HepG2 (cell line): Measurements from ENCODE around the gene ST6GALNAC6.

Experiments used
- ATF1 ChIP-seq: IDR thresholded peaks from 2 replicates; pipeline ENCODE4 v1.6.1; 2016; ENCODE audit warnings: mild to moderate bottlenecking, control low read depth
- CTCF ChIP-seq: sonication (generic); formaldehyde crosslinking; IDR thresholded peaks from 2 replicates; pipeline ENCODE4 v1.5.0; 2020; ENCODE audit warnings: mild to moderate bottlenecking, missing genetic modification reagents, moderate library complexity
- TCF7L2 ChIP-seq: IDR thresholded peaks from 2 replicates; pipeline ENCODE4 v1.6.1; 2011; ENCODE audit warnings: mild to moderate bottlenecking, low read depth, low read length, moderate library complexity

- TF ChIP-seq TCF7L2 (no peak), ATF1 (CRISPR knock-in tag) (no peak), CTCF (CRISPR knock-in tag) (no peak)
Measured at GRCh38 chr9:127916720-127917581, 17.5 kb upstream of the ST6GALNAC6 start, which contains the start of gene ST6GALNAC4.
